Lower leg skin (tissue), 3 donors: Measurements from ENCODE around the gene SRPRB.

Source experiments
- POLR2A ChIP-seq, 2 donors: fragments of 450-650 bp; IDR thresholded peaks; one replicate each; pipeline ENCODE4 v1.6.1; 2016 to 2017; ENCODE audit warnings: antibody characterized with exemption in 2 of 2, mild to moderate bottlenecking in 1 of 2, moderate library complexity in 1 of 2
- TF ChIP-seq, protein P1 (sequence below), 3 donors: fragments of 450-650 bp; IDR thresholded peaks; one replicate each; pipeline ENCODE4 v1.5.1; 2016; ENCODE audit warnings: antibody characterized with exemption in 3 of 3, mild to moderate bottlenecking in 3 of 3, moderate library complexity in 2 of 3

DNA sequence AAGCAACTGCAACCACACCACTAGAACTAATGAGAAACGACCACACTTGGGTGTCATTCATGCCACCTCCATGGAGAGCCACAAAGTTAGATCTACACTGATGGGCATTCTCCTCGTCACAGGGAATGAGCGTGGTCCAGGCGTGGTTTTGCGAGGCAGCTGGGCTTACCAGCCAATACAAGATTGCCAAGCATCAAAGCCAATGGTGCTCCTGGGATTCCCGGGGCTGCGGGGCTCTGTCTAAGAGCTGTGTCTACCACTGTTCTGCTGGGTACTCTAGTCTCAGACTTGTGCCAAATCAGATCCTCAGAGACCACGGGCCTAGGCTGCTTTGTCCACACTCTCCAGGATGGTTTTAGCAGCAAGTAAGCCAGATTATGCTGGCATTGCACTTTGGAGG lies 46.3 kb downstream of the SRPRB start:
- TF ChIP-seq, protein P1, sequence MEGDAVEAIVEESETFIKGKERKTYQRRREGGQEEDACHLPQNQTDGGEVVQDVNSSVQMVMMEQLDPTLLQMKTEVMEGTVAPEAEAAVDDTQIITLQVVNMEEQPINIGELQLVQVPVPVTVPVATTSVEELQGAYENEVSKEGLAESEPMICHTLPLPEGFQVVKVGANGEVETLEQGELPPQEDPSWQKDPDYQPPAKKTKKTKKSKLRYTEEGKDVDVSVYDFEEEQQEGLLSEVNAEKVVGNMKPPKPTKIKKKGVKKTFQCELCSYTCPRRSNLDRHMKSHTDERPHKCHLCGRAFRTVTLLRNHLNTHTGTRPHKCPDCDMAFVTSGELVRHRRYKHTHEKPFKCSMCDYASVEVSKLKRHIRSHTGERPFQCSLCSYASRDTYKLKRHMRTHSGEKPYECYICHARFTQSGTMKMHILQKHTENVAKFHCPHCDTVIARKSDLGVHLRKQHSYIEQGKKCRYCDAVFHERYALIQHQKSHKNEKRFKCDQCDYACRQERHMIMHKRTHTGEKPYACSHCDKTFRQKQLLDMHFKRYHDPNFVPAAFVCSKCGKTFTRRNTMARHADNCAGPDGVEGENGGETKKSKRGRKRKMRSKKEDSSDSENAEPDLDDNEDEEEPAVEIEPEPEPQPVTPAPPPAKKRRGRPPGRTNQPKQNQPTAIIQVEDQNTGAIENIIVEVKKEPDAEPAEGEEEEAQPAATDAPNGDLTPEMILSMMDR (IDR thresholded peaks at IDR 0.05) = no peak
- TF ChIP-seq POLR2A (IDR thresholded peaks at IDR 0.05) = no peak
